Mesendoderm (in vitro differentiated cells): ENCODE results near the gene CDK14.

Experiments used
- DNase-seq: peaks from one replicate; pipeline ENCODE4 v3.0.0; 2013
- H2AK5ac ChIP-seq: 2 replicates; pipeline ENCODE4 v1.6.1; 2013; ENCODE audit warnings: low read length, inconsistent platforms
- H2BK120ac ChIP-seq: 2 replicates; pipeline ENCODE4 v1.6.1; 2013; ENCODE audit warnings: low read depth, mild to moderate bottlenecking, low read length, moderate library complexity, mixed read lengths
- H2BK15ac ChIP-seq: replicated peaks from 2 replicates; pipeline ENCODE4 v1.6.1; 2013; ENCODE audit warnings: low read depth, mild to moderate bottlenecking, moderate library complexity
- H2BK5ac ChIP-seq: 2 replicates; pipeline ENCODE4 v1.6.1; 2013; ENCODE audit warnings: low read length, inconsistent platforms
- H3K18ac ChIP-seq: 2 replicates; pipeline ENCODE4 v1.6.1; 2013; ENCODE audit warnings: mild to moderate bottlenecking, low read length, mixed read lengths
- H3K23ac ChIP-seq: one replicate; pipeline ENCODE4 v1.6.1; 2013; ENCODE audit warnings: low read length
- H3K27ac ChIP-seq: 2 replicates; pipeline ENCODE4 v1.5.1; 2013; ENCODE audit warnings: low read depth, mild to moderate bottlenecking, inconsistent platforms, low read length, moderate library complexity
- H3K27me3 ChIP-seq: 2 replicates; pipeline ENCODE4 v1.6.1; 2013; ENCODE audit warnings: low read length, control low read depth, mild to moderate bottlenecking, inconsistent platforms; ENCODE audit not compliant: insufficient read depth, poor library complexity
- H3K36me3 ChIP-seq: 2 replicates; pipeline ENCODE4 v1.6.1; 2013; ENCODE audit warnings: low read length, inconsistent platforms; ENCODE audit not compliant: control insufficient read depth, insufficient read depth
- H3K4ac ChIP-seq: one replicate; pipeline ENCODE4 v1.6.1; 2013; ENCODE audit warnings: low read depth, mild to moderate bottlenecking, low read length, moderate library complexity
- H3K4me1 ChIP-seq: 2 replicates; pipeline ENCODE4 v1.6.1; 2013; ENCODE audit warnings: low read depth, low read length, inconsistent platforms; ENCODE audit not compliant: control insufficient read depth
- H3K4me2 ChIP-seq: 2 replicates; pipeline ENCODE4 v1.6.1; 2013; ENCODE audit warnings: low read length
- H3K4me3 ChIP-seq: 2 replicates; pipeline ENCODE4 v1.5.1; 2013; ENCODE audit warnings: mild to moderate bottlenecking, low read length
- H3K56ac ChIP-seq: one replicate; pipeline ENCODE4 v1.6.1; 2013; ENCODE audit warnings: low read length
- H3K79me1 ChIP-seq: 2 replicates; pipeline ENCODE4 v1.6.1; 2013; ENCODE audit warnings: low read length, inconsistent platforms
- H3K79me2 ChIP-seq: 2 replicates; pipeline ENCODE4 v1.6.1; 2013; ENCODE audit warnings: mild to moderate bottlenecking, low read length; ENCODE audit not compliant: control insufficient read depth, insufficient read depth
- H3K9ac ChIP-seq: 2 replicates; pipeline ENCODE4 v1.6.1; 2013; ENCODE audit warnings: low read length, inconsistent platforms
- H4K5ac ChIP-seq: one replicate; pipeline ENCODE4 v1.6.1; 2013; ENCODE audit warnings: low read length
- H4K8ac ChIP-seq: one replicate; pipeline ENCODE4 v1.6.1; 2013; ENCODE audit warnings: low read depth, mild to moderate bottlenecking, control low read depth, low read length, moderate library complexity
- WGBS: extraction: QIAGEN DNeasy Blood & Tissue Kit; methylation state at CpG from one replicate; pipeline ENCODE4 v1.1.7; 2013; ENCODE audit warnings: low lambda C conversion rate, missing lambda C conversion rate; ENCODE audit not compliant: insufficient coverage; ENCODE audit errors: extremely low coverage; 5-methylcytosine and 5-hydroxymethylcytosine counted together

The CDK14 gene

GRCh38 chr7:91230503-91230902 is 634.4 kb downstream of the CDK14 start:
- Histone ChIP-seq H3K27me3 (no peaks in the 10 kb centered on the region), H3K36me3 (no peaks in the 10 kb centered on the region), H2BK15ac (no peak overlapping the region), H3K56ac (no peak overlapping the region), H3K4me1 (no peaks in the 10 kb centered on the region), H2BK120ac (no peak overlapping the region), H3K4me2 (no peak overlapping the region), H3K79me2 (no peaks in the 10 kb centered on the region), H3K4ac (no peak overlapping the region), H3K23ac (no peak overlapping the region), H2AK5ac (no peak overlapping the region), H3K18ac (no peak overlapping the region), H3K4me3 (no peak overlapping the region), H4K8ac (no peak overlapping the region), H2BK5ac (no peak overlapping the region), H3K79me1 (no peaks in the 10 kb centered on the region), H4K5ac (no peak overlapping the region), H3K9ac (no peak overlapping the region), H3K27ac (no peak overlapping the region)
- no CpG with 5 or more reads among the region's 3 CpGs for WGBS
- DNase-seq: no peak

- Histone ChIP-seq H4K8ac (no peak overlapping the region), H3K4me2 (no peak overlapping the region), H4K5ac (no peak overlapping the region), H3K23ac (no peak overlapping the region), H3K36me3 (no peaks in the 10 kb centered on the region), H3K4ac (no peak overlapping the region), H2BK120ac (no peak overlapping the region), H3K27me3 (no peaks in the 10 kb centered on the region), H2AK5ac (no peak overlapping the region), H3K18ac (no peak overlapping the region), H3K4me1 (no peaks in the 10 kb centered on the region), H3K27ac (no peak overlapping the region), H3K56ac (no peak overlapping the region), H3K4me3 (no peak overlapping the region), H3K79me1 (no peaks in the 10 kb centered on the region), H2BK15ac (no peak overlapping the region), H2BK5ac (no peak overlapping the region), H3K79me2 (no peaks in the 10 kb centered on the region), H3K9ac (no peak overlapping the region)
- no CpG with 5 or more reads among the region's 8 CpGs for WGBS
- DNase-seq: no peak
Measured at GRCh38 chr7:91233212-91233611, 637.1 kb downstream of the CDK14 start.

GRCh38 chr7:91235211-91235832 is 639.2 kb downstream of the CDK14 start:
- no peak overlapping the region for H3K23ac ChIP-seq
- H3K79me2 ChIP-seq: no peaks in the 10 kb centered on the region
- no peak overlapping the region for H3K9ac ChIP-seq
- no peak overlapping the region for H2BK120ac ChIP-seq
- H3K56ac ChIP-seq: no peak overlapping the region
- no peak for DNase-seq
- no peak overlapping the region for H4K8ac ChIP-seq
- no peaks in the 10 kb centered on the region for H3K36me3 ChIP-seq
- H3K4me2 ChIP-seq: no peak overlapping the region
- H2AK5ac ChIP-seq: no peak overlapping the region
- H3K27me3 ChIP-seq: no peaks in the 10 kb centered on the region
- H3K27ac ChIP-seq: no peak overlapping the region
- H4K5ac ChIP-seq: no peak overlapping the region
- no peaks in the 10 kb centered on the region for H3K79me1 ChIP-seq
- no peaks in the 10 kb centered on the region for H3K4me1 ChIP-seq
- no peak overlapping the region for H3K4ac ChIP-seq
- no peak overlapping the region for H3K18ac ChIP-seq
- no peak overlapping the region for H3K4me3 ChIP-seq
- H2BK15ac ChIP-seq: no peak overlapping the region
- no CpG with 5 or more reads among the region's 6 CpGs for WGBS
- H2BK5ac ChIP-seq: no peak overlapping the region

DNA sequence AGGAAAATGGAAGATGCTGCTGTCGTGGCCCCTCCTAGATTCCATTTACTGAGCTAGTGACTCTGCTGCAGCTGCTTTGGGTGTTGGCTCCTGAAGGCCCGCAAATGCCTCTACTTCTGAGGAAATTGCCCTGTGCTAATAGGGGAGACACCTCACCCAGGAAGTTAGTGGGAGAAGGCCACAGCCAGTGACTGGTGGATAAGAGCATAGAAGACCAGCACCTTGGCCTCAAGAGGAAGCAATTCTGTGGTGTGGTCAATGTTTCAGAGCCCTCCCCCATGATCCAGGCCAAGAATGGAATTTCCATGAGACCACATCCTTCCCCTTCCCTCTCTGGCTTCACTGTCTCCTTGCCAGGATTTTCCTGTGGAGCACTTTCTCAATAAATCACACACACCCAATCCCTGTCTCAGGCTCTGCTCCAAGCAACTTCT is 643.1 kb downstream of the CDK14 start:
- H3K27me3 ChIP-seq: no peaks in the 10 kb centered on the region
- no peak overlapping the region for H2BK15ac ChIP-seq
- no peak overlapping the region for H2BK5ac ChIP-seq
- no peaks in the 10 kb centered on the region for H3K36me3 ChIP-seq
- no peak overlapping the region for H3K4me2 ChIP-seq
- no peak overlapping the region for H3K9ac ChIP-seq
- no peaks in the 10 kb centered on the region for H3K79me1 ChIP-seq
- no peaks in the 10 kb centered on the region for H3K4me1 ChIP-seq
- H4K8ac ChIP-seq: no peak overlapping the region
- no peak overlapping the region for H3K23ac ChIP-seq
- H4K5ac ChIP-seq: no peak overlapping the region
- whole genome bisulfite sequencing: no CpG with 5 or more reads among the region's 2 CpGs
- H3K4ac ChIP-seq: no peak overlapping the region
- no peak overlapping the region for H2AK5ac ChIP-seq
- DNase-seq: no peak
- H3K18ac ChIP-seq: no peak overlapping the region
- H3K56ac ChIP-seq: no peak overlapping the region
- no peaks in the 10 kb centered on the region for H3K79me2 ChIP-seq
- H3K27ac ChIP-seq: no peak overlapping the region
- H3K4me3 ChIP-seq: no peak overlapping the region
- H2BK120ac ChIP-seq: no peak overlapping the region

- Histone ChIP-seq H3K4ac (no peak overlapping the region), H3K79me2 (no peaks in the 10 kb centered on the region), H2BK120ac (no peak overlapping the region), H4K8ac (no peak overlapping the region), H3K4me3 (no peak overlapping the region), H2AK5ac (no peak overlapping the region), H3K79me1 (no peaks in the 10 kb centered on the region), H2BK5ac (no peak overlapping the region), H3K4me2 (no peak overlapping the region), H3K56ac (no peak overlapping the region), H3K23ac (no peak overlapping the region), H4K5ac (no peak overlapping the region), H3K4me1 (no peaks in the 10 kb centered on the region), H3K27ac (no peak overlapping the region), H3K36me3 (no peaks in the 10 kb centered on the region), H2BK15ac (no peak overlapping the region), H3K18ac (no peak overlapping the region), H3K27me3 (no peaks in the 10 kb centered on the region), H3K9ac (no peak overlapping the region)
- no peak for DNase-seq
- no CpG with 5 or more reads among the region's 1 CpG for WGBS
Measured at GRCh38 chr7:91239772-91240171, 643.7 kb downstream of the CDK14 start.

GRCh38 chr7:91240376-91240941 is 644.3 kb downstream of the CDK14 start:
- no peak overlapping the region for H3K27ac ChIP-seq
- no peak overlapping the region for H2AK5ac ChIP-seq
- no peak overlapping the region for H4K5ac ChIP-seq
- WGBS: no CpG with 5 or more reads among the region's 2 CpGs
- no peak overlapping the region for H3K4me2 ChIP-seq
- H3K79me2 ChIP-seq: no peaks in the 10 kb centered on the region
- no peak overlapping the region for H3K23ac ChIP-seq
- H3K79me1 ChIP-seq: no peaks in the 10 kb centered on the region
- H3K9ac ChIP-seq: no peak overlapping the region
- H3K4ac ChIP-seq: no peak overlapping the region
- no peak for DNase-seq
- no peaks in the 10 kb centered on the region for H3K27me3 ChIP-seq
- H2BK5ac ChIP-seq: no peak overlapping the region
- no peaks in the 10 kb centered on the region for H3K4me1 ChIP-seq
- H3K36me3 ChIP-seq: no peaks in the 10 kb centered on the region
- H3K4me3 ChIP-seq: no peak overlapping the region
- no peak overlapping the region for H2BK120ac ChIP-seq
- no peak overlapping the region for H3K18ac ChIP-seq
- H3K56ac ChIP-seq: no peak overlapping the region
- H2BK15ac ChIP-seq: no peak overlapping the region
- no peak overlapping the region for H4K8ac ChIP-seq
